GM12878 (cell line): ENCODE results near the gene SCN5A.

ENCODE experiments used
- CBFB ChIP-seq: IDR thresholded peaks from 2 replicates; pipeline ENCODE4 v1.6.1; 2016; ENCODE audit warnings: antibody characterized with exemption, low read depth
- CHD1 ChIP-seq: IDR thresholded peaks from 2 replicates; pipeline ENCODE4 v1.6.1; 2012; ENCODE audit warnings: low read depth, low read length, improper control_type of control experiment
- MXI1 ChIP-seq: fragments of 150-350 bp; IDR thresholded peaks from 2 replicates; pipeline ENCODE4 v1.6.1; 2011; ENCODE audit warnings: low read depth, mild to moderate bottlenecking, inconsistent platforms, low read length, improper control_type of control experiment
- PKNOX1 ChIP-seq: fragments of 450-650 bp; IDR thresholded peaks from 2 replicates; pipeline ENCODE4 v1.6.1; 2016; ENCODE audit warnings: mild to moderate bottlenecking
- RAD21 ChIP-seq: IDR thresholded peaks from 2 replicates; pipeline ENCODE4 v1.6.1; 2011; ENCODE audit warnings: mild to moderate bottlenecking, low read depth, low read length, moderate library complexity; ENCODE audit not compliant: insufficient read depth
- RELA ChIP-seq: fragments of 450-650 bp; IDR thresholded peaks from 2 replicates; pipeline ENCODE4 v1.8.0; 2014; ENCODE audit warnings: borderline replicate concordance; ENCODE audit not compliant: partially characterized antibody
- RFX5 ChIP-seq: IDR thresholded peaks from 2 replicates; pipeline ENCODE4 v1.6.1; 2011; ENCODE audit warnings: low read depth, low read length, improper control_type of control experiment
- ZBTB4 ChIP-seq: fragments of 450-650 bp; formaldehyde crosslinking; IDR thresholded peaks from 2 replicates; pipeline ENCODE4 v1.4.0; 2022; ENCODE audit warnings: mild to moderate bottlenecking, moderate library complexity
- TF ChIP-seq, protein P1 (sequence below), 3 experiments: IDR thresholded peaks in 2 of 3; conservative IDR thresholded peaks in 1 of 3; 2 replicates each; pipeline ENCODE4 v1.5.1; 2011; ENCODE audit warnings: low read depth in 3 of 3, low read length in 3 of 3, mild to moderate bottlenecking in 3 of 3, control low read depth in 2 of 3, moderate library complexity in 2 of 3, inconsistent platforms in 1 of 3, mixed read lengths in 1 of 3; ENCODE audit not compliant: control insufficient read depth in 2 of 3, insufficient read depth in 1 of 3; ENCODE audit errors: extremely low read depth in 1 of 3
- TF ChIP-seq, protein P2 (sequence below): IDR thresholded peaks from 2 replicates; pipeline ENCODE4 v1.6.1; 2012; ENCODE audit warnings: mild to moderate bottlenecking, low read depth, low read length

- TF ChIP-seq RAD21 (no peak), RELA (no peak), CHD1 (no peak), MXI1 (no peak), RFX5 (no peak), PKNOX1 (no peak), ZBTB4 (CRISPR knock-in tag) (no peak), CBFB (no peak)
- TF ChIP-seq, protein P1, sequence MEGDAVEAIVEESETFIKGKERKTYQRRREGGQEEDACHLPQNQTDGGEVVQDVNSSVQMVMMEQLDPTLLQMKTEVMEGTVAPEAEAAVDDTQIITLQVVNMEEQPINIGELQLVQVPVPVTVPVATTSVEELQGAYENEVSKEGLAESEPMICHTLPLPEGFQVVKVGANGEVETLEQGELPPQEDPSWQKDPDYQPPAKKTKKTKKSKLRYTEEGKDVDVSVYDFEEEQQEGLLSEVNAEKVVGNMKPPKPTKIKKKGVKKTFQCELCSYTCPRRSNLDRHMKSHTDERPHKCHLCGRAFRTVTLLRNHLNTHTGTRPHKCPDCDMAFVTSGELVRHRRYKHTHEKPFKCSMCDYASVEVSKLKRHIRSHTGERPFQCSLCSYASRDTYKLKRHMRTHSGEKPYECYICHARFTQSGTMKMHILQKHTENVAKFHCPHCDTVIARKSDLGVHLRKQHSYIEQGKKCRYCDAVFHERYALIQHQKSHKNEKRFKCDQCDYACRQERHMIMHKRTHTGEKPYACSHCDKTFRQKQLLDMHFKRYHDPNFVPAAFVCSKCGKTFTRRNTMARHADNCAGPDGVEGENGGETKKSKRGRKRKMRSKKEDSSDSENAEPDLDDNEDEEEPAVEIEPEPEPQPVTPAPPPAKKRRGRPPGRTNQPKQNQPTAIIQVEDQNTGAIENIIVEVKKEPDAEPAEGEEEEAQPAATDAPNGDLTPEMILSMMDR (IDR thresholded peaks at IDR 0.05 in 2 of 3, conservative IDR thresholded peaks at IDR 0.05 in 1 of 3; ENCODE audit: control insufficient read depth in 2 of 3, extremely low read depth in 1 of 3, insufficient read depth in 1 of 3, low read depth in 3 of 3, low read length in 3 of 3): no peak
- TF ChIP-seq, protein P2, sequence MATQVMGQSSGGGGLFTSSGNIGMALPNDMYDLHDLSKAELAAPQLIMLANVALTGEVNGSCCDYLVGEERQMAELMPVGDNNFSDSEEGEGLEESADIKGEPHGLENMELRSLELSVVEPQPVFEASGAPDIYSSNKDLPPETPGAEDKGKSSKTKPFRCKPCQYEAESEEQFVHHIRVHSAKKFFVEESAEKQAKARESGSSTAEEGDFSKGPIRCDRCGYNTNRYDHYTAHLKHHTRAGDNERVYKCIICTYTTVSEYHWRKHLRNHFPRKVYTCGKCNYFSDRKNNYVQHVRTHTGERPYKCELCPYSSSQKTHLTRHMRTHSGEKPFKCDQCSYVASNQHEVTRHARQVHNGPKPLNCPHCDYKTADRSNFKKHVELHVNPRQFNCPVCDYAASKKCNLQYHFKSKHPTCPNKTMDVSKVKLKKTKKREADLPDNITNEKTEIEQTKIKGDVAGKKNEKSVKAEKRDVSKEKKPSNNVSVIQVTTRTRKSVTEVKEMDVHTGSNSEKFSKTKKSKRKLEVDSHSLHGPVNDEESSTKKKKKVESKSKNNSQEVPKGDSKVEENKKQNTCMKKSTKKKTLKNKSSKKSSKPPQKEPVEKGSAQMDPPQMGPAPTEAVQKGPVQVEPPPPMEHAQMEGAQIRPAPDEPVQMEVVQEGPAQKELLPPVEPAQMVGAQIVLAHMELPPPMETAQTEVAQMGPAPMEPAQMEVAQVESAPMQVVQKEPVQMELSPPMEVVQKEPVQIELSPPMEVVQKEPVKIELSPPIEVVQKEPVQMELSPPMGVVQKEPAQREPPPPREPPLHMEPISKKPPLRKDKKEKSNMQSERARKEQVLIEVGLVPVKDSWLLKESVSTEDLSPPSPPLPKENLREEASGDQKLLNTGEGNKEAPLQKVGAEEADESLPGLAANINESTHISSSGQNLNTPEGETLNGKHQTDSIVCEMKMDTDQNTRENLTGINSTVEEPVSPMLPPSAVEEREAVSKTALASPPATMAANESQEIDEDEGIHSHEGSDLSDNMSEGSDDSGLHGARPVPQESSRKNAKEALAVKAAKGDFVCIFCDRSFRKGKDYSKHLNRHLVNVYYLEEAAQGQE: no peak
These were observed 1.3 kb downstream of the SCN5A start for GRCh38 chr3:38648024-38648658.
